ENCODE results near the gene TEX14. TPM values are rescaled to one million over a fixed set of nuclear protein-coding genes. Genes with fewer than 3 reads are reported as not detected.

Gene TEX14
- total and polyA plus RNA-seq, 2 experiments from 2014 or later = 0.15 TPM; not detected in 1

DNA sequence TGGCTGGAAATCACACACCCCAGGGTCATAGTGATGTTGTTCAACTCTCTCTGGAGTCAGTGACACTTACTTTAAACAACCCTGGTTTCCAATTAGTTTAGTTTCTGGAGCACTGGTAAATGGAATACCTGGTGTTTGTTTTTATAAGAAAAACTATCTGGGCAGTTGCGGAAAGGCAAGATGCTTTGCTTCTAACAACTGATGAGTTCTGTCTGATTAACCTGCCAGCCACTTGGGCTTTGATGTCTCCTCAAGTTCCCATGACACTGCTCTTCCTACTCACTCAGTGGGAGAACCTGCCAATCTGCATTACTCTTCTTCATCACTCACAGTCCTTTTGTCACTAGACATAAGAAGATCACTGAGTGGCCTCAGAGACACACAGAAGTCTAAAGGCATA lies 98.7 kb downstream of the TEX14 start:
- no peaks in the 10 kb centered on the region for H3K9me3 ChIP-seq (ENCODE audit: low read depth)
- H4K20me1 ChIP-seq (ENCODE audit: insufficient read depth) = no peaks in the 10 kb centered on the region
- no peaks in the 10 kb centered on the region for H3K36me3 ChIP-seq (ENCODE audit: low read depth)
- H3F3A ChIP-seq (ENCODE audit: insufficient read depth) = no peaks in the 10 kb centered on the region
- no peaks in the 10 kb centered on the region for H3K9me2 ChIP-seq (ENCODE audit: insufficient read depth)
- 100% methylated on average over 1 of the region's 1 CpG for WGBS, 2 experiments (ENCODE audit: low coverage in 1 of 2, low lambda C conversion rate in 2 of 2, missing lambda C conversion rate in 2 of 2)
- DNase-seq = no peak
- no peaks in the 10 kb centered on the region for H3K27me3 ChIP-seq (replicated peaks; ENCODE audit: insufficient read depth)
- no peak overlapping the region for H3K4me3 ChIP-seq
- no peak overlapping the region for H3K27ac ChIP-seq
- no peak overlapping the region for H3K4me2 ChIP-seq (ENCODE audit: unreplicated experiment)
- H3K79me2 ChIP-seq (ENCODE audit: insufficient read depth) = no peaks in the 10 kb centered on the region
- no peaks in the 10 kb centered on the region for H3K4me1 ChIP-seq (ENCODE audit: insufficient read depth)
- no peak overlapping the region for H2AFZ ChIP-seq
- in situ Hi-C loops (cut with MboI) = no loop called here
- H3K9ac ChIP-seq = no peak overlapping the region
- no peak for TF ChIP-seq EZH2 (IDR thresholded peaks at IDR 0.05; ENCODE audit: insufficient read depth, poor library complexity, severe bottlenecking)
- no peak for TF ChIP-seq EZH2phosphoT487 (IDR thresholded peaks at IDR 0.05; ENCODE audit: insufficient read depth, low read depth)

DNA sequence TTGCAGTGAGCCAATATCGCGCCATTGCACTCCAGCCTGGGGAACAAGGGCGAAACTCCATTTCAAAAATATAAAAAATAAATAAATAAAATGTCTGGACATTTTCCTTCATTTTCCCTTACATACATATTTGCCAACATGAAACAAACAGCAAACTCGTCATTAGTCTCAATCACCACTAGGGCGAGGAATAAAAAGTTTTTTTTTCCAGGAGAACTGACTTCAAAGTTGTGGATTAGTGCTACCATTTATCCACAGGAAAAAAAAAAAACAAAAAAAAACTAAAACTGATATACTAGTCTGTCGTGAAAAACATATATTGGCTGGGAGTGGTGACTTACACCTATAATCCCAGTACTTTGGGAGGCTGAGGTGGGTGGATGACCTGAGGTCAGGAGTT lies 100.4 kb downstream of the TEX14 start:
- no peaks in the 10 kb centered on the region for H3K4me1 ChIP-seq (ENCODE audit: insufficient read depth)
- no peak overlapping the region for H3K27ac ChIP-seq
- no peak overlapping the region for H2AFZ ChIP-seq
- no peaks in the 10 kb centered on the region for H3K27me3 ChIP-seq (replicated peaks; ENCODE audit: insufficient read depth)
- H3K36me3 ChIP-seq (ENCODE audit: low read depth) = no peaks in the 10 kb centered on the region
- no peaks in the 10 kb centered on the region for H3K9me3 ChIP-seq (ENCODE audit: low read depth)
- H3K9me2 ChIP-seq (ENCODE audit: insufficient read depth) = no peaks in the 10 kb centered on the region
- H3K4me2 ChIP-seq (ENCODE audit: unreplicated experiment) = no peak overlapping the region
- no peak overlapping the region for H3K9ac ChIP-seq
- no peak for TF ChIP-seq EZH2phosphoT487 (IDR thresholded peaks at IDR 0.05; ENCODE audit: insufficient read depth, low read depth)
- no peak for TF ChIP-seq EZH2 (IDR thresholded peaks at IDR 0.05; ENCODE audit: insufficient read depth, poor library complexity, severe bottlenecking)
- no peak overlapping the region for H3K4me3 ChIP-seq
- no peaks in the 10 kb centered on the region for H3F3A ChIP-seq (ENCODE audit: insufficient read depth)
- H4K20me1 ChIP-seq (ENCODE audit: insufficient read depth) = no peaks in the 10 kb centered on the region
- no peaks in the 10 kb centered on the region for H3K79me2 ChIP-seq (ENCODE audit: insufficient read depth)
- WGBS, 2 experiments (ENCODE audit: low coverage in 1 of 2, low lambda C conversion rate in 2 of 2, missing lambda C conversion rate in 2 of 2) = 73 to 83% methylated on average over 6 of the region's 6 CpGs
- no peak for DNase-seq
- in situ Hi-C loops (cut with MboI) = no loop called here

DNA sequence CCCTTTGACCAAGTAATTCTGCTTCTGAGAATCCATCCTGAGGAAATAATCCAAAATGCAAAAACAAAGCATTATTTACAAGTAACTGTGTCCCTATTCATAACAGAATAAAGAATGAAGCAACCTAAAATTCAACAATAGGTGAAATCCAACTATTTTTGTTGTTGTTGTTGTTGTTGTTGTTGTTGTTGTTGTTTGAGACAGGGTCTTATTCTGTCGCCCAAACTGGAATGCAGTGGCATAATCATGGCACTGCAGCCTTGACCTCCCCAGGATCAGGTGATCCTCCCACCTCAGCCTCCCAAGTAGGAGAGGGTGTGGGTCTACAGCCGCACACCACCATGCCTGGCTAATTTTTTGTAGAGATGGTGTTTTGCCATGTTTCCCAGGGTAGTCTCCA lies 101.5 kb downstream of the TEX14 start:
- H3K9me2 ChIP-seq (ENCODE audit: insufficient read depth) = no peaks in the 10 kb centered on the region
- no peak overlapping the region for H3K9ac ChIP-seq
- H3K4me1 ChIP-seq (ENCODE audit: insufficient read depth) = no peaks in the 10 kb centered on the region
- no peaks in the 10 kb centered on the region for H3K9me3 ChIP-seq (ENCODE audit: low read depth)
- no peak overlapping the region for H2AFZ ChIP-seq
- no peak overlapping the region for H3K27ac ChIP-seq
- H3K79me2 ChIP-seq (ENCODE audit: insufficient read depth) = no peaks in the 10 kb centered on the region
- no peak for DNase-seq
- no peak for TF ChIP-seq EZH2phosphoT487 (IDR thresholded peaks at IDR 0.05; ENCODE audit: insufficient read depth, low read depth)
- TF ChIP-seq EZH2 (IDR thresholded peaks at IDR 0.05; ENCODE audit: insufficient read depth, poor library complexity, severe bottlenecking) = no peak
- no peak overlapping the region for H3K4me3 ChIP-seq
- no peaks in the 10 kb centered on the region for H3F3A ChIP-seq (ENCODE audit: insufficient read depth)
- in situ Hi-C loops (cut with MboI) = no loop called here
- no peaks in the 10 kb centered on the region for H3K36me3 ChIP-seq (ENCODE audit: low read depth)
- no peaks in the 10 kb centered on the region for H4K20me1 ChIP-seq (ENCODE audit: insufficient read depth)
- H3K27me3 ChIP-seq (replicated peaks; ENCODE audit: insufficient read depth) = no peaks in the 10 kb centered on the region
- 58 to 74% methylated on average over 2 of the region's 2 CpGs for WGBS, 2 experiments (ENCODE audit: low coverage in 1 of 2, low lambda C conversion rate in 2 of 2, missing lambda C conversion rate in 2 of 2)
- H3K4me2 ChIP-seq (ENCODE audit: unreplicated experiment) = no peak overlapping the region

DNA sequence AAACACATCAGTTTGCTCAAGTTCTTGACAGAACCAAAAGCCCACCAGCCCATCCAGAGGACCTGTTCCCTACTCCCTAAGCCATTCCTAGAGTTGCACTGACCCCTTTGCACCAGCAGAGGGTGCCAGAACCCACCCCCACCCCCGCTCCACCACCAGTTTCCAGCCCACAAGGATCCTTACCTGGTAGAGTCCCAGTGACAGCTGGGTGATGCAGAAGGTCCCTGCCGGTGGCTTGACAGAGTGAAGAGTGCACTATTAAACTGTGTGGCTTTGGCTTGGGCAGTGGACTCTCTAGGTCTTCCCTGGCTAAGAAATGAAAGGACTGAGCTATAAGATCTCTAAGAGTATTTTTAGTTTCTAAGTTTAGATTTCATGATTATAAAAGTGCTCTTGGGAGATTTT lies 104.1 kb downstream of the TEX14 start:
- in situ Hi-C loops (cut with MboI) = no loop called here
- H3K79me2 ChIP-seq (ENCODE audit: insufficient read depth) = no peaks in the 10 kb centered on the region
- H3K27ac ChIP-seq = no peak overlapping the region
- H3K9me3 ChIP-seq (ENCODE audit: low read depth) = no peaks in the 10 kb centered on the region
- no peak overlapping the region for H3K4me3 ChIP-seq
- peak; percentile 48 for DNase-seq
- 0 to 6% methylated on average over 2 of the region's 2 CpGs for WGBS, 2 experiments (ENCODE audit: low coverage in 1 of 2, low lambda C conversion rate in 2 of 2, missing lambda C conversion rate in 2 of 2)
- no peak for TF ChIP-seq EZH2phosphoT487 (IDR thresholded peaks at IDR 0.05; ENCODE audit: insufficient read depth, low read depth)
- TF ChIP-seq EZH2 (IDR thresholded peaks at IDR 0.05; ENCODE audit: insufficient read depth, poor library complexity, severe bottlenecking) = no peak
- no peaks in the 10 kb centered on the region for H3F3A ChIP-seq (ENCODE audit: insufficient read depth)
- no peaks in the 10 kb centered on the region for H3K27me3 ChIP-seq (replicated peaks; ENCODE audit: insufficient read depth)
- H3K4me1 ChIP-seq (ENCODE audit: insufficient read depth) = no peaks in the 10 kb centered on the region
- H4K20me1 ChIP-seq (ENCODE audit: insufficient read depth) = no peaks in the 10 kb centered on the region
- no peak overlapping the region for H3K4me2 ChIP-seq (ENCODE audit: unreplicated experiment)
- no peaks in the 10 kb centered on the region for H3K9me2 ChIP-seq (ENCODE audit: insufficient read depth)
- H2AFZ ChIP-seq = no peak overlapping the region
- no peak overlapping the region for H3K9ac ChIP-seq
- H3K36me3 ChIP-seq (ENCODE audit: low read depth) = no peaks in the 10 kb centered on the region

Data from GM23248 (cell line).